Activated CD8-positive, alpha-beta T cell treated with anti-CD3 and anti-CD28 coated beads for 36 hours (primary cell): ENCODE measurements around the gene OBI1. TPM values are rescaled to one million over a fixed set of nuclear protein-coding genes. Genes with fewer than 3 reads are reported as not detected.

ENCODE experiments used
- ATAC-seq: fragments of 200-7000 bp; cut with Tn5 transposase; one replicate; pipeline ENCODE4 v1.10.0; 2021; ENCODE audit warnings: mild to moderate bottlenecking, moderate library complexity
- CTCF ChIA-PET: fragments of 350-600 bp; sonication (Branson Sonifier 250); formaldehyde crosslinking; loops from one replicate; lab custom pipeline; 2021; ENCODE audit warnings: antibody characterized with exemption; lab: Charles Lee
- POLR2A ChIA-PET: fragments of 350-600 bp; sonication (Branson Sonifier 250); formaldehyde crosslinking; loops from one replicate; lab custom pipeline; 2021; ENCODE audit warnings: antibody characterized with exemption; lab: Charles Lee
- DNase-seq: peaks from one replicate; pipeline ENCODE4 v3.0.0-alpha.2; 2020
- H3K27ac Mint-ChIP-seq: one replicate; pipeline ENCODE4 v1.8.0; 2021; ENCODE audit warnings: mild to moderate bottlenecking, mixed read lengths
- H3K27me3 Mint-ChIP-seq: one replicate; pipeline ENCODE4 v1.8.0; 2021; ENCODE audit warnings: mixed read lengths
- H3K36me3 Mint-ChIP-seq: one replicate; pipeline ENCODE4 v1.8.0; 2021; ENCODE audit warnings: low read depth, mixed read lengths
- H3K4me1 Mint-ChIP-seq: one replicate; pipeline ENCODE4 v1.8.0; 2021; ENCODE audit warnings: low read depth, mixed read lengths
- H3K4me3 Mint-ChIP-seq: one replicate; pipeline ENCODE4 v1.8.0; 2021; ENCODE audit warnings: mild to moderate bottlenecking, moderate library complexity, mixed read lengths
- H3K9me3 Mint-ChIP-seq: one replicate; pipeline ENCODE4 v1.8.0; 2021; ENCODE audit warnings: mixed read lengths
- CTCF ChIP-seq: fragments of 200-600 bp; IDR thresholded peaks from one replicate; pipeline ENCODE4 v1.8.0; 2022; ENCODE audit warnings: antibody characterized with exemption, mild to moderate bottlenecking
- intact Hi-C: fragments of 100-400 bp; cut with micrococcal nuclease; formaldehyde crosslinking; loops from one replicate; pipeline ENCODE4 v1.10.0; 2022
- total RNA-seq, 2 experiments: library from RNA; stranded (reverse); gene quantifications; one replicate each; pipeline ENCODE4 v1.2.3, GENCODE V29; 2021

Gene OBI1
- 10 to 100 TPM; 17.5 to 19.1 TPM for total RNA-seq

DNA sequence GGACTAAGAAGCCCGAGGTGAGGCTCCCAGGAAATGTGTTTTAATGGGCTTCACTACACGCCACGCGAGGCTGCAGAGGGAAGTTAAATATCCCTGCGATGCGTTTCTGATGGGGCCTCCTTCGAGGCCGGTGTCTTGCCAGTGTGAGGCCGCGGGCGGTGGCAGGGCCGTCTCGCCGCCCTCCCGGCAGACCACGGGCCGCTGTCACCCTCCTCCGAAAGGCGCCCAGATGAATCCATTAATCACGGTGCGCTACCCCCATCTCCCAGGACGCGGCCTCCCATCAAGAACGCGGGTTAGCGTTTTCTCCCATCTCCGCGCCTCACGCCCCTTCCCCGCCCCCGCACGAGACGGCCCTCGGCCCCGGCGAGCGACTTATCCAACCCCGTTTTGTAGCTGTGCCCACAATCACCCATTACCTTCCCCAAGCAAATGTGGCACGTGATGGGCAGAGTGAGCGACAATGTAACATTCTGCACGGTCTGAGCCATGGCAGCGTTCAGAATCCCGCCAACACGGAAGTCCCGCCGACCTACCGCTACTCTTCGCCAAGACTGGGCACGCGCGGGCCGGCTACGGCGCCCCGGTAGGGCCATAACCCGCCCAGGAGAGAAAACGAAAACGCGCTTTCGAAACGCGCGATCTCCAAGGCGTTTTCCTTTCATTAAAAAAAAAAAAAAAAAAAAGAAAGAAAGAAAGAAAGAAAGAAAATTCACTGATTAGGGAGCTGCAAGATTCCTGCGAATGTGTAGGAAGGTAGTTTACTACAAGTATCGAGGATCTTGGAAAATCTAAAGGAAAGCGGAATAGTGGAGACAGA lies at the start of gene OBI1:
Gene OBI1, minus strand, starts transcription at position 526 of the 820 bp plus-strand sequence. Its CDS starts 35 bp downstream, at position 491.
- Mint-ChIP-seq H3K27me3 (no peaks in the 10 kb centered on the region), H3K36me3 (peaks cover 18% of the 10 kb centered on the region), H3K9me3 (no peaks in the 10 kb centered on the region), H3K4me3 (peak within 1 kb of the TSS; percentile 86), H3K4me1 (peaks cover 38% of the 10 kb centered on the region), H3K27ac (peak within 1 kb of the TSS; percentile 95)
- ChIA-PET POLR2A (interaction anchor here (1.0 to 1.6 kb wide), 4 partner anchors 20 to 55 kb away, joined by 3 to 7 read pairs (median 4); partner anchors contain the start of gene POU4F1), CTCF (interaction anchor here (1.1 kb wide), 1 partner anchor 733 kb away, joined by 3 read pairs; no protein-coding TSS in a partner anchor)
- intact Hi-C loops, result loop anchor here (5.0 kb wide), 1 partner anchor 47 kb away; no protein-coding TSS in a partner anchor
- DNase-seq (peak; percentile 93), ATAC-seq (peak; percentile 95)
- TF ChIP-seq CTCF, result no peak

GRCh38 chr13:78701383-78701782 lies 42.4 kb upstream of the OBI1 start:
- CTCF ChIA-PET, result no interaction called here
- Mint-ChIP-seq H3K9me3 (peaks cover 4% of the 10 kb centered on the region), H3K4me1 (no peaks in the 10 kb centered on the region), H3K36me3 (no peaks in the 10 kb centered on the region), H3K27me3 (peaks cover 11% of the 10 kb centered on the region), H3K4me3 (no peak overlapping the region), H3K27ac (no peak overlapping the region)
- no peak for TF ChIP-seq CTCF
- POLR2A ChIA-PET, result no interaction called here
- DNase-seq (no peak), ATAC-seq (no peak)
- intact Hi-C loops, result no loop called here

GRCh38 chr13:78700121-78700910 lies 41.4 kb upstream of the OBI1 start:
- Mint-ChIP-seq H3K9me3 (peaks cover 4% of the 10 kb centered on the region), H3K27me3 (peaks cover 13% of the 10 kb centered on the region), H3K4me1 (no peaks in the 10 kb centered on the region), H3K36me3 (no peaks in the 10 kb centered on the region), H3K27ac (no peak overlapping the region), H3K4me3 (no peak overlapping the region)
- TF ChIP-seq CTCF, result no peak
- ChIA-PET POLR2A (interaction anchor here (0.5 kb wide), 1 partner anchor 266 kb away, joined by 3 read pairs; no protein-coding TSS in a partner anchor), CTCF (no interaction called here)
- intact Hi-C loops, result no loop called here
- DNase-seq (no peak), ATAC-seq (no peak)

- TF ChIP-seq CTCF, result no peak
- ChIA-PET CTCF (no interaction called here), POLR2A (no interaction called here)
- Mint-ChIP-seq H3K36me3 (no peaks in the 10 kb centered on the region), H3K27ac (no peak overlapping the region), H3K4me1 (no peaks in the 10 kb centered on the region), H3K4me3 (no peak overlapping the region), H3K9me3 (peaks cover 3% of the 10 kb centered on the region), H3K27me3 (peaks cover 11% of the 10 kb centered on the region)
- intact Hi-C loops, result no loop called here
- no peak for DNase-seq
- no peak for ATAC-seq
Observed at GRCh38 chr13:78689011-78689410, 30.1 kb upstream of the OBI1 start.
